IMR-90 (cell line): ENCODE measurements around the gene ETS1. TPM values are rescaled to one million over a fixed set of nuclear protein-coding genes. Genes with fewer than 3 reads are reported as not detected.

Source experiments
- ATAC-seq: fragments of 200-7000 bp; cut with Tn5 transposase; 2 replicates; pipeline ENCODE4 v1.9.1; 2020; ENCODE audit warnings: low read depth, mild to moderate bottlenecking, moderate library complexity
- BruUV-seq: library from RNA; stranded (reverse); fragments of 400-500 nt; replicated peaks from 2 replicates; lab custom pipeline; 2021; lab: Mats Ljungman, UMichigan
- CTCF ChIA-PET: fragments of 300-600 bp; formaldehyde crosslinking; extraction: SDS; loops from one replicate; lab custom pipeline; 2021; ENCODE audit warnings: antibody characterized with exemption; lab: Yijun Ruan, JAX
- POLR2A ChIA-PET: fragments of 300-600 bp; sonication (Branson Sonifier 250); formaldehyde crosslinking; loops from one replicate; lab custom pipeline; 2022; ENCODE audit warnings: antibody characterized with exemption; ENCODE audit not compliant: unreplicated experiment; lab: Charles Lee
- DNase-seq: peaks from one replicate; pipeline ENCODE4 v3.0.0; 2013
- H2AFZ ChIP-seq: replicated peaks from 2 replicates; pipeline ENCODE3; 2013; ENCODE audit warnings: low read length, mild to moderate bottlenecking; ENCODE audit not compliant: poor library complexity
- H2AK5ac ChIP-seq: 2 replicates; pipeline ENCODE4 v1.6.1; 2013; ENCODE audit warnings: low read depth, low read length, inconsistent platforms
- H2AK9ac ChIP-seq: replicated peaks from 2 replicates; pipeline ENCODE3; 2013; ENCODE audit warnings: mild to moderate bottlenecking, low read depth, low read length, moderate library complexity; ENCODE audit not compliant: poor library complexity
- H2BK120ac ChIP-seq: 2 replicates; pipeline ENCODE4 v1.6.1; 2013; ENCODE audit warnings: low read depth, low read length, inconsistent platforms
- H2BK15ac ChIP-seq: 3 replicates; pipeline ENCODE4 v1.6.1; 2013; ENCODE audit warnings: low read depth, low read length, inconsistent platforms
- H2BK20ac ChIP-seq: 2 replicates; pipeline ENCODE4 v1.6.1; 2013; ENCODE audit warnings: low read depth, mild to moderate bottlenecking, inconsistent platforms, low read length, moderate library complexity
- H2BK5ac ChIP-seq: 2 replicates; pipeline ENCODE4 v1.6.1; 2013; ENCODE audit warnings: mild to moderate bottlenecking, low read depth, low read length, inconsistent platforms; ENCODE audit not compliant: poor library complexity, severe bottlenecking
- H3K14ac ChIP-seq: replicated peaks from 2 replicates; pipeline ENCODE4 v1.6.1; 2013; ENCODE audit warnings: low read depth, low read length, inconsistent platforms
- H3K18ac ChIP-seq: 2 replicates; pipeline ENCODE4 v1.6.1; 2013; ENCODE audit warnings: low read depth, low read length, control low read depth
- H3K23ac ChIP-seq: 2 replicates; pipeline ENCODE4 v1.6.1; 2013; ENCODE audit warnings: low read depth, low read length, inconsistent platforms
- H3K27ac ChIP-seq: 2 replicates; pipeline ENCODE4 v1.5.1; 2013; ENCODE audit warnings: mild to moderate bottlenecking, control low read depth, low read length; ENCODE audit not compliant: insufficient read depth
- H3K27me3 ChIP-seq: 2 replicates; pipeline ENCODE4 v1.6.1; 2013; ENCODE audit warnings: low read length; ENCODE audit not compliant: control insufficient read depth, insufficient read depth
- H3K36me3 ChIP-seq: 2 replicates; pipeline ENCODE4 v1.6.1; 2013; ENCODE audit warnings: low read length, mixed read lengths; ENCODE audit not compliant: control insufficient read depth, insufficient read depth
- H3K4ac ChIP-seq: 2 replicates; pipeline ENCODE4 v1.6.1; 2013; ENCODE audit warnings: low read depth, low read length, inconsistent platforms
- H3K4me1 ChIP-seq: 2 replicates; pipeline ENCODE4 v1.6.1; 2013; ENCODE audit warnings: low read length, mixed read lengths; ENCODE audit not compliant: control insufficient read depth, insufficient read depth
- H3K4me2 ChIP-seq: 2 replicates; pipeline ENCODE4 v1.6.1; 2013; ENCODE audit warnings: low read depth, mild to moderate bottlenecking, control low read depth, low read length, moderate library complexity
- H3K4me3 ChIP-seq: 2 replicates; pipeline ENCODE4 v1.5.1; 2013; ENCODE audit warnings: low read depth, mild to moderate bottlenecking, control low read depth, low read length, moderate library complexity; ENCODE audit not compliant: insufficient read depth
- H3K56ac ChIP-seq: 2 replicates; pipeline ENCODE4 v1.6.1; 2013; ENCODE audit warnings: low read length, inconsistent platforms; ENCODE audit not compliant: insufficient read depth; ENCODE audit errors: extremely low read depth
- H3K79me1 ChIP-seq, 2 experiments: 2 replicates each; pipeline ENCODE4 v1.6.1; 2013; ENCODE audit warnings: low read length in 2 of 2, inconsistent platforms in 1 of 2, low read depth in 1 of 2
- H3K9ac ChIP-seq: 2 replicates; pipeline ENCODE4 v1.6.1; 2013; ENCODE audit warnings: low read depth, low read length, control low read depth
- H3K9me1 ChIP-seq: 2 replicates; pipeline ENCODE4 v1.6.1; 2013; ENCODE audit warnings: low read length, inconsistent platforms; ENCODE audit not compliant: insufficient read depth
- H3K9me3 ChIP-seq: 2 replicates; pipeline ENCODE4 v1.6.1; 2013; ENCODE audit warnings: low read length; ENCODE audit not compliant: control insufficient read depth, insufficient read depth
- H4K20me1 ChIP-seq: 2 replicates; pipeline ENCODE4 v1.6.1; 2013; ENCODE audit warnings: low read length, inconsistent platforms; ENCODE audit not compliant: insufficient read depth
- H4K5ac ChIP-seq: 2 replicates; pipeline ENCODE4 v1.6.1; 2013; ENCODE audit warnings: mild to moderate bottlenecking, low read depth, low read length, control low read depth
- H4K8ac ChIP-seq, 2 experiments: 2 replicates each; pipeline ENCODE4 v1.6.1; 2013; ENCODE audit warnings: low read depth in 2 of 2, low read length in 2 of 2, control low read depth in 1 of 2, inconsistent platforms in 1 of 2
- H4K91ac ChIP-seq: 2 replicates; pipeline ENCODE4 v1.6.1; 2013; ENCODE audit warnings: low read depth, low read length, inconsistent platforms; ENCODE audit not compliant: insufficient read depth
- CEBPB ChIP-seq: IDR thresholded peaks from 2 replicates; pipeline ENCODE4 v1.6.1; 2012; ENCODE audit warnings: low read depth, low read length, improper control_type of control experiment
- CHD1 ChIP-seq: IDR thresholded peaks from 2 replicates; pipeline ENCODE4 v1.6.1; 2012; ENCODE audit warnings: low read depth, low read length, improper control_type of control experiment
- MAFK ChIP-seq: IDR thresholded peaks from 2 replicates; pipeline ENCODE4 v1.6.1; 2012; ENCODE audit warnings: low read depth, low read length, improper control_type of control experiment
- MAZ ChIP-seq: IDR thresholded peaks from 2 replicates; pipeline ENCODE4 v1.6.1; 2012; ENCODE audit warnings: low read depth, mild to moderate bottlenecking, low read length, improper control_type of control experiment, moderate library complexity, borderline replicate concordance
- NFE2L2 ChIP-seq: fragments of 150-350 bp; IDR thresholded peaks from 2 replicates; pipeline ENCODE4 v1.6.1; 2016; ENCODE audit warnings: low read depth, mild to moderate bottlenecking, low read length
- POLR2A ChIP-seq: IDR thresholded peaks from 2 replicates; pipeline ENCODE4 v1.6.1; 2012; ENCODE audit warnings: mild to moderate bottlenecking, low read depth, low read length
- RAD21 ChIP-seq: IDR thresholded peaks from 2 replicates; pipeline ENCODE4 v1.6.1; 2012; ENCODE audit warnings: low read length, improper control_type of control experiment
- RCOR1 ChIP-seq: IDR thresholded peaks from 2 replicates; pipeline ENCODE4 v1.6.1; 2012; ENCODE audit warnings: mild to moderate bottlenecking, low read length, improper control_type of control experiment; ENCODE audit not compliant: insufficient replicate concordance
- RFX5 ChIP-seq: IDR thresholded peaks from 2 replicates; pipeline ENCODE4 v1.8.0; 2012; ENCODE audit warnings: low read depth, mild to moderate bottlenecking, low read length, moderate library complexity
- SMC3 ChIP-seq: fragments of 150-350 bp; IDR thresholded peaks from 2 replicates; pipeline ENCODE4 v1.6.1; 2016; ENCODE audit warnings: low read depth, mild to moderate bottlenecking, antibody characterized with exemption, low read length, moderate library complexity
- whole genome bisulfite sequencing, 2 experiments: methylation state at CpG; one replicate each; pipeline versions ENCODE4 v1.1.5 to v1.1.7; 2013; ENCODE audit warnings: missing lambda C conversion rate in 2 of 2; ENCODE audit not compliant: insufficient read length in 1 of 2; ENCODE audit errors: extremely low coverage in 2 of 2; 5-methylcytosine and 5-hydroxymethylcytosine counted together
- dilution Hi-C: fragments of 300-500 bp; cut with HindIII; formaldehyde crosslinking; loops from one replicate; pipeline ENCODE4 v1.14.3; 2018; ENCODE audit warnings: low sequenced_read_pairs; ENCODE audit not compliant: unreplicated experiment
- in situ Hi-C: fragments of 300-500 bp; cut with MboI; formaldehyde crosslinking; loops from 3 replicates; pipeline ENCODE4 v1.14.3; 2019; ENCODE audit warnings: low sequenced_read_pairs, inconsistent platforms, mixed read lengths
- intact Hi-C: fragments of 100-400 bp; cut with micrococcal nuclease; formaldehyde crosslinking; loops from 2 replicates; pipeline ENCODE4 v1.10.0; 2022
- polyA plus RNA-seq, 3 experiments: library from polyadenylated mRNA; depleted of rRNA; stranded (reverse); fragments of >200 nt; gene quantifications; 2 replicates each; pipeline ENCODE4 v1.2.3, GENCODE V29; 2012; ENCODE audit warnings: low replicate concordance in 1 of 3
- total RNA-seq: library from RNA; depleted of rRNA; stranded (reverse); fragments of >200 nt; gene quantifications from 2 replicates; pipeline ENCODE4 v1.2.3, GENCODE V29; 2012
- TF ChIP-seq, protein P1 (sequence below): fragments of 150-350 bp; IDR thresholded peaks from 2 replicates; pipeline ENCODE4 v1.6.1; 2016; ENCODE audit warnings: low read depth, mild to moderate bottlenecking, low read length, moderate library complexity, borderline replicate concordance
- TF ChIP-seq, protein P2 (sequence below): fragments of 150-350 bp; IDR thresholded peaks from 2 replicates; pipeline ENCODE4 v1.6.1; 2017; ENCODE audit warnings: mild to moderate bottlenecking, antibody characterized with exemption, low read length, low read depth
- TF ChIP-seq, protein P3 (sequence below): conservative IDR thresholded peaks from 2 replicates; pipeline ENCODE4 v1.5.1; 2012; ENCODE audit warnings: mild to moderate bottlenecking, low read depth, low read length, improper control_type of control experiment

ETS1 gene
- total and polyA plus RNA-seq, 2 of the 4 experiments (the other 2 are of a cell fraction) = 41.2 to 56.3 TPM

- no peak overlapping the region for H4K5ac ChIP-seq
- no peak overlapping the region for H3K23ac ChIP-seq
- H3K27ac ChIP-seq = no peak overlapping the region
- peak overlapping the region; percentile 53 for H2BK120ac ChIP-seq
- DNase-seq (peak; percentile 98), ATAC-seq (peak; percentile 69)
- H2AK5ac ChIP-seq = peak overlapping the region; percentile 31
- H3K18ac ChIP-seq = peak overlapping the region; percentile 27; the same call in 1 of the 2 replicates
- H3K4me1 ChIP-seq = peaks cover 6% of the 10 kb centered on the region
- no peak overlapping the region for H3K56ac ChIP-seq
- no peak overlapping the region for H3K9ac ChIP-seq
- H2BK15ac ChIP-seq = peak overlapping the region; percentile 41; the same call in 1 of the 3 replicates
- CTCF ChIA-PET = interaction anchor here (0.5 kb wide), 1 partner anchor 449 kb away, joined by 3 read pairs; no protein-coding TSS in a partner anchor
- peak overlapping the region; percentile 6; the same call in 1 of the 2 replicates for H3K4me2 ChIP-seq
- in situ Hi-C loops (no loop called here), intact Hi-C loops (no loop called here), dilution Hi-C loops (no loop called here)
- no peaks in the 10 kb centered on the region for H3K79me1 ChIP-seq
- WGBS, 2 experiments = 40% methylated on average over 3 of the region's 17 CpGs; no CpG with 5 or more reads in 1 of the 2 experiments
- no peak overlapping the region for H2AK9ac ChIP-seq
- no peaks in the 10 kb centered on the region for H3K9me3 ChIP-seq
- H3K27me3 ChIP-seq = peaks cover 3% of the 10 kb centered on the region; the same call in 1 of the 2 replicates
- peak overlapping the region; percentile 35 for H2BK5ac ChIP-seq
- no peak overlapping the region for H3K4me3 ChIP-seq
- H4K8ac ChIP-seq = peak overlapping the region in 1 of 2 experiments; percentile 33; a peak in 1 of 4 replicates
- POLR2A ChIA-PET = no interaction called here
- peaks cover 6% of the 10 kb centered on the region; the same call in 1 of the 2 replicates for H3K9me1 ChIP-seq
- no TSS peak for BruUV-seq
- H4K91ac ChIP-seq = peak overlapping the region; percentile 29; the same call in 1 of the 2 replicates
- H3K4ac ChIP-seq = peak overlapping the region; percentile 69
- H2BK20ac ChIP-seq = peak overlapping the region; percentile 63
- H4K20me1 ChIP-seq = no peaks in the 10 kb centered on the region
- H3K14ac ChIP-seq = peak overlapping the region; percentile 33
- H2AFZ ChIP-seq = peak overlapping the region; percentile 46
- H3K36me3 ChIP-seq = no peaks in the 10 kb centered on the region
- TF ChIP-seq POLR2A (0 out of 2 replicates have a peak, but pooled peaks have one; percentile 36), RAD21 (no peak), CHD1 (no peak), RCOR1 (no peak), MAFK (0 out of 2 replicates have a peak, but pooled peaks have one; percentile 1), MAZ (0 out of 2 replicates have a peak, but pooled peaks have one; percentile 7), SMC3 (no peak), RFX5 (no peak), CEBPB (peak; percentile 90), NFE2L2 (no peak)
- TF ChIP-seq, protein P1, sequence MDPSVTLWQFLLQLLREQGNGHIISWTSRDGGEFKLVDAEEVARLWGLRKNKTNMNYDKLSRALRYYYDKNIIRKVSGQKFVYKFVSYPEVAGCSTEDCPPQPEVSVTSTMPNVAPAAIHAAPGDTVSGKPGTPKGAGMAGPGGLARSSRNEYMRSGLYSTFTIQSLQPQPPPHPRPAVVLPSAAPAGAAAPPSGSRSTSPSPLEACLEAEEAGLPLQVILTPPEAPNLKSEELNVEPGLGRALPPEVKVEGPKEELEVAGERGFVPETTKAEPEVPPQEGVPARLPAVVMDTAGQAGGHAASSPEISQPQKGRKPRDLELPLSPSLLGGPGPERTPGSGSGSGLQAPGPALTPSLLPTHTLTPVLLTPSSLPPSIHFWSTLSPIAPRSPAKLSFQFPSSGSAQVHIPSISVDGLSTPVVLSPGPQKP = no peak
- TF ChIP-seq, protein P2, sequence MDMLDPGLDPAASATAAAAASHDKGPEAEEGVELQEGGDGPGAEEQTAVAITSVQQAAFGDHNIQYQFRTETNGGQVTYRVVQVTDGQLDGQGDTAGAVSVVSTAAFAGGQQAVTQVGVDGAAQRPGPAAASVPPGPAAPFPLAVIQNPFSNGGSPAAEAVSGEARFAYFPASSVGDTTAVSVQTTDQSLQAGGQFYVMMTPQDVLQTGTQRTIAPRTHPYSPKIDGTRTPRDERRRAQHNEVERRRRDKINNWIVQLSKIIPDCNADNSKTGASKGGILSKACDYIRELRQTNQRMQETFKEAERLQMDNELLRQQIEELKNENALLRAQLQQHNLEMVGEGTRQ = peak; percentile 50; the same call in 1 of the 2 replicates
- TF ChIP-seq, protein P3, sequence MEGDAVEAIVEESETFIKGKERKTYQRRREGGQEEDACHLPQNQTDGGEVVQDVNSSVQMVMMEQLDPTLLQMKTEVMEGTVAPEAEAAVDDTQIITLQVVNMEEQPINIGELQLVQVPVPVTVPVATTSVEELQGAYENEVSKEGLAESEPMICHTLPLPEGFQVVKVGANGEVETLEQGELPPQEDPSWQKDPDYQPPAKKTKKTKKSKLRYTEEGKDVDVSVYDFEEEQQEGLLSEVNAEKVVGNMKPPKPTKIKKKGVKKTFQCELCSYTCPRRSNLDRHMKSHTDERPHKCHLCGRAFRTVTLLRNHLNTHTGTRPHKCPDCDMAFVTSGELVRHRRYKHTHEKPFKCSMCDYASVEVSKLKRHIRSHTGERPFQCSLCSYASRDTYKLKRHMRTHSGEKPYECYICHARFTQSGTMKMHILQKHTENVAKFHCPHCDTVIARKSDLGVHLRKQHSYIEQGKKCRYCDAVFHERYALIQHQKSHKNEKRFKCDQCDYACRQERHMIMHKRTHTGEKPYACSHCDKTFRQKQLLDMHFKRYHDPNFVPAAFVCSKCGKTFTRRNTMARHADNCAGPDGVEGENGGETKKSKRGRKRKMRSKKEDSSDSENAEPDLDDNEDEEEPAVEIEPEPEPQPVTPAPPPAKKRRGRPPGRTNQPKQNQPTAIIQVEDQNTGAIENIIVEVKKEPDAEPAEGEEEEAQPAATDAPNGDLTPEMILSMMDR = no peak
Observed at GRCh38 chr11:128621601-128622501, 34.5 kb upstream of the ETS1 start.
